Islet precursor cell (in vitro differentiated cells): ENCODE data around the gene THADA.
A peak's percentile ranks its signal among the peaks of the same experiment; 100 is the strongest.
"Not testable (repeated sequence)": the region's sequence is repeated elsewhere in the genome, so short reads cannot be mapped to it uniquely, and the experiment has no call there.

Source experiments
- DNase-seq: peaks from one replicate; pipeline ENCODE4 v3.0.0-alpha.2; 2018

Gene THADA

GRCh38 chr2:43199492-43200488 is 396.0 kb downstream of the THADA start:
- peak; percentile 97 for DNase-seq

- no peak for DNase-seq
Observed at GRCh38 chr2:43198263-43198662, 397.6 kb downstream of the THADA start.

DNA sequence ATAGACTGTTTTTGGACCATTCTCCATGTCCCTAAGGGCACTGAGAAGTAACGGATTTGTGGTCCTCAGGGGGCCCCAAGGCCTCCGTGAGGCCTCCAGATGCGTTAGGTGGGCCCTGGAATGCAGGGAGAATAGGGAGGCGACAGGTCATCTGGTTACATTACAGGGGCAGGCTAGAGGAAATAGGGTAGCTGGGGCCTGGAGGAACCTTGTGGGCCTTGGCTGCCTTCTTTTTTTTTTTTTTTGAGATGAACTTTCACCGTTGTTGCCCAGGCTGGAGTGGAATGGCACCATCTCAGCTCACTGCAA is 398.3 kb downstream of the THADA start:
- DNase-seq, result no peak

GRCh38 chr2:43196768-43197587 is 398.9 kb downstream of the THADA start:
- DNase-seq, result peak; percentile 49

GRCh38 chr2:43194121-43194869 is 401.5 kb downstream of the THADA start:
- DNase-seq, result no peak

- DNase-seq, result no peak
Observed at GRCh38 chr2:43193652-43194120, 402.2 kb downstream of the THADA start.

- DNase-seq, result no peak
Observed at GRCh38 chr2:43192744-43193651, 402.8 kb downstream of the THADA start.

GRCh38 chr2:43191947-43192516 is 403.8 kb downstream of the THADA start:
- DNase-seq, result no peak

DNA sequence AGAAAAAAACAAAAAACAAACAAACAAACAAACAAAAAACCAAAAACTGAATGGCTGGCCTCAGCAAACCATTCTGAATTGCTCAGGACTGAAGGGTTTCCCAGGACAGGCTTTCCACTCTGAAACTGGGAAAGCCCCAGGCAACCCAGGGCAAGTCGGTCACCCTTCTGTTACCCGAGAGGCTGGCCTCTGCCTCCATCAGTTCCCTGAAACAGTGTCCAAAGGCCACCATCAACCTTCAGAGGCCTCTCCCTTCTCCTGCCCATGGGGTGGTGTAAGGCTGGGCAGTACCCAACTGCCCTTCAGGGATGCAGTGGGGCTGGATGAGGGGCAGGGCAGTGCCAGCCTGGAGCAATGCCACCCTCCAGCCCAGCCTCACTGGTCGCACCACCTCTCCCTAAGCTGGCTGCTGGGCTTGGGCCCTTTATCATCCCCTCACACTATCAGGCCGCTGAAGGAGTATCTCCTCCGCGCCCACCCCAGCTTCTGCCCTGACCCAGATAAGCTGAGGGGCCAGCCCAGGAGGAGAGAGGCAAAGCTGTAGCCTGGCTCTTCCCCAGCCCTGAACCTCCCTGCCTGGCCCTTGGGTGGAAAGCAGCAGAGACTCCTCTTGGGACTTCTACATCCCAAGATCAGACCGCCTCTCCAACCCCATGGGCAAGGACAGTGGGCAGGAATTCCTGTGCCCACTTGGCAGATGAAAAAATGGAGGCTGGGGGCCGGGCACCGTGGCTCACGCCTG is 405.4 kb downstream of the THADA start:
- DNase-seq, result no peak

GRCh38 chr2:43189861-43190260 is 406.0 kb downstream of the THADA start:
- DNase-seq, result not testable (repeated sequence)

DNA sequence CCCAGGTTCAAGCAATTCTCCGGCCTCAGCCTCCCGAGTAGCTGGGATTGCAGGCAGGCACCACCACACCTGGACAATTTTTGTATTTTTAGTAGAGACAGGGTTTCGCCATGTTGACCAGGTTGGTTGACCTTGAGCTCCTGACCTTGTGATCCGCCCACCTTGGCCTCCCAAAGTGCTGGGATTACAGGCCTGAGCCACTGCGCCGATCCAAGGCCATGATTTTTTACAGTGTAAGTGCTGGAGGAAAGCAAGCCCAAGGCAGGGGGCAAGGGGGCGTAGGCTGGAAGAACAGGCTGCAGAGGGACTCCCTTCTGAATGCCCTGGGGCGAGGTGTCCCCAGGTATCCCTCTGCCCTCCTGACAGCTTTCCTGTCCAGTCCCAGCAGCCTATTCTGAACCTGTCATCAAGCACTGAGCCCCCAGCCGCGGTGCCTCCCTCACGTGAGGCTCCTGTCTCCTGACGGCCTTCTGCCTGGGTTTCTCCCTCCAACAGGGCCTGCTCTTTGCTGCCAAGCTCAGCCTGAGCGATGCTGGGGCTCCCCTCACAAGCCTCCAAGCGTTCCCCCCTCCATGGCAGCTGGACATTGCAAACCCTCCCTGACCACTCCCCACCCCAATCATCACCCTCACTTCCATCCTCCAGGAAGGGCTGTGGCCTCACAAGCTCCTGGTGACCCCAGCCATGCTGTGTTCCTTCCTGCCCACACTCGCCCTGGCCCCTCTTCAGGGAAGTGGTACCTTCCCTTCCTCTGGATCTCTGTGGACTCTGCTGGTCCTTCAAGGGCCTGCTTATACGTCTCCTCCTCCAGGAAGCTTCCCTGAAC is 407.1 kb downstream of the THADA start:
- peak; percentile 43 for DNase-seq

GRCh38 chr2:43186679-43187374 is 409.0 kb downstream of the THADA start:
- DNase-seq, result peak; percentile 84

- DNase-seq, result no peak
Observed at GRCh38 chr2:43186321-43186678, 409.5 kb downstream of the THADA start.

GRCh38 chr2:43185146-43185545 is 410.7 kb downstream of the THADA start:
- no peak for DNase-seq

- DNase-seq, result peak; percentile 83
Observed at GRCh38 chr2:43184339-43184895, 411.4 kb downstream of the THADA start.

DNA sequence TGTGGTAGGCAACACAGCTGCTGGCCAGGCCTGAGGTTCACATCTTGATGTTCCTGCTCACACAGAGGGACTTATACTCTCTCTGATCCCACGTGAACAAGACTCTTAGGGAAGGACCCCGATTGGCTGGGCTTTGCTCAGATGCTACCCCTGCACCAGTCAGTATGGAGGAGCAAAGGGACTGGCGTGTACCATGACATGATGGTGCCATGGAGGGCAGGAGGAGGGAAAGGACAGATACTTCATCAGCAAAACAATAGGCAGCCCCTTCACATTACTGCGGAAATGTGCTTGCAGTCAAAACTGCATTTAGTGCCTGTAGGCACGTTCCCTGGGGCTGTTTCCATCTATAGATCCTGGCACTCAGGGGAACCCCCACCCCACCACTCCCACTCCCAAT is 412.1 kb downstream of the THADA start:
- DNase-seq, result no peak

DNA sequence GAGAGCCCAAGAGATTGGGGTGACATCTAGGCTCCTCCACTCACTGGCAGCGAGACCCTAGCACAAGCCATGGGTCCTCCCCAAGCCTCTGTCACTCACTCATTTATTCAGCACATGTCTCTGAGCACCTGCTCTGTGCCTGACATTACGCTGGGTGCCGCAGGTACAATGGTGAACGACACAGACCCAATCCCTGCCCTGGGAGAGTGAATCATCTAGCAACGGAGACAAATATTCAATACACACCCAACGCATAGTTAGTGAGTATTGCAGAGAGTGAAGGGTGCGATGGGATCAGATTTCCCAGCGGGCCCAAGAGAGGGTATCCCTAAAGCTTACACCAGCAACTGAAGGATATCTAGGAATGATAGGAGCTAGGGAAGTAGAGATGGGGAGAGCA is 414.9 kb downstream of the THADA start:
- no peak for DNase-seq
